Stimulated activated naive CD8-positive, alpha-beta T cell treated with anti-CD3 and anti-CD28 coated beads, Interleukin-15, Interleukin-2, amounts not matched to agents 100 U/mL and 50 U/mL, for 24 hours (primary cell): Measurements from ENCODE around the gene LPO.

Experiments used
- ATAC-seq: fragments of 150-1000 bp; cut with Tn5 transposase; one replicate; pipeline ENCODE4 v1.10.0; 2021
- DNase-seq: peaks from one replicate; pipeline ENCODE4 v3.0.0; 2021

LPO gene

DNA sequence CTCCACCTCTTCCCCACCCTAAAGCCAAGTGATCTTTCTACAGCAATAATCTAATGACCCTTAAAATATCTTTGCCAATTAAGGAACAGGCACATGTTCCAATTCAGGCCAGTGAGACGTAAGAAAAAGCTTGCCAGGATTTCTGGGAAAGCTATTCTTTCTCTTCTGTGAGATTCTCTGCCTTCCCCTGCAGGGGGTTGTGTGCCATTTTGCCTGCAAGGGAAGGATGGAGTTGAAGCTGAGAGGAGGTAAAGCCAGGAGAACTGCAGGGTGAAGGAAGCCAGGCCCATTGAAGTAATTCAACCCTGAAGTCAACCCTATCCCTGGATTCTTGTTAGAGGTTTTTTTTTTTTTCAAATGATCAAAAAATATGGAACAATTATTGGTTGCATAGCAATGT is 9.0 kb upstream of the LPO start:
- no peak for ATAC-seq
- no peak for DNase-seq

DNA sequence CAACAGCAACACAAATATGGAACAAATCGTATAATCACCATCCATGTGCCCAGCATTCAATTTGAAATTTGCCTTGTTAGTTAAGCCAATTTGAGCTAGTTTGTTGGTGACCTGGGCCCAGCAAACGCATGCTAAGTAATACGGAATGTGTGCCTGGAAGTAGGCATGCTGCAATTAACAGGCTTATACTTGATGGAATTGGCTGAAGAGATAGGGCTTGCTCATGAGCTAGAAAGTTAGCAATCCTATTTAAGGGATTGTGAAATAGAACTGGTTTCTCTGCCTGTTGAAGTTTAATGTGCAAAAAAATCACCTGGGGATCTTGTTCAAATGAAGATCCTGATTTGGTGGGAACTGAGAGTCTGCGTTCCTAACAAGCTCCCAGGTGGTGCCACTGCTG is 8.5 kb upstream of the LPO start:
- ATAC-seq (no peak), DNase-seq (no peak)

DNA sequence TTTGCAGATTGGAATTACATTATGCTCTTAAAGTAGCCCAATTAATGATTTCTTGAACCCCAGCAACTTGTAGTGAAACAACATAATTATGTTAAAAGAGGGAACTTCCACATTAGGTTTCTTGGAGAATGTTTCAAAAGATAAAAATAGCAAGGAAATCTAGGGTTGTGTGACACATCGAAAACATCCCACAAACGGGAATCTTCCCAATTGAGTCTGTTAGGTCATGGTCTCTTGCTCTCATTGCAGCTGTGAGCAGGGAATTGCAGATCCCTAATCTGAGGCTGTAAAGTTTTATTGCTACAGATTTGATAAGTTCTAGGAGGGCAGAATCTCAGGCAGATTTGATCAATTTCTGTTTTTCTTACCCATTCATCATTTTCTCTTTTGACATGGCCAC is 6.7 kb upstream of the LPO start:
- DNase-seq: no peak
- ATAC-seq: no peak

DNA sequence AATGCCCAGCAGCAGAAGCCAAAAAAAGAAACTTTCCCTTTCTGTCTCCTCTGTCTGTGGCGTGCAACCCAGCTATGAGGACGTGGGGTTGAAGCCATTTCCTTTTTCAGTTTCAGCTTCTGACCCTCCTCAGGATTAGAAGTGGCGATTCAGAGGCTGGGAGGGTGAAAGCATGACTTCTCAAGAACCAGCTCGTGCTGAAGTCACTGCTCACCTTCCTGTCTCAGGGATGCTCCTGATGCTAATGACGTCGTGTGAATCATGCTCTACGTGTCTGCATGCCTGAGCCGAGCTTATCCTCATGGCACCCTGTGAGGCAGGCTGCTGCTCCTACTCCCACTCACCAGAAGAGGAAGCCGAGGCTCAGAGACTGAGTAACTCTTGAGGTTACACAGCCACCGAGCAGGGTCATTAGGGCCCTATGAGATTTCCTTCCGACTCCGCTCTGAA is 5.7 kb upstream of the LPO start:
- peak; percentile 35 for DNase-seq
- peak; percentile 88 for ATAC-seq

DNA sequence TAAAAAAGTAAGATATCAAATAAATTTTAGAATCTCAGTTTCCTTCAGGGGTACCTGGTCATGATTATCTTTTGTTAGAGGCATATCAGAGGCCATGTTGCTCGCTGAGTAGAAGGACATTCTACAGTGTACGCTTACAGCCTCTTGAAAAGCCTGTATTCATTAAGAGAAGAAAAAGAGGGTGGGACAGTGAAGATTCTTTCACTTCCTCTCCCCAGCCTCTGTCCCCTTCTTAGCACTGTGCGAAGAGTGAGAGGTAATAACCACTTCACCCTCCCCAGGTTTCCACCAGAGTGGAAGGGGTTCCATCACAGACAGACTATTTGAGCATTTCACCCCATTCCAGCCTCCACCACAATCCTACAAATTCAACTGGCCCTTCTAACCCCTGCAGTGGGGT is 4.8 kb upstream of the LPO start:
- DNase-seq: no peak
- no peak for ATAC-seq

DNA sequence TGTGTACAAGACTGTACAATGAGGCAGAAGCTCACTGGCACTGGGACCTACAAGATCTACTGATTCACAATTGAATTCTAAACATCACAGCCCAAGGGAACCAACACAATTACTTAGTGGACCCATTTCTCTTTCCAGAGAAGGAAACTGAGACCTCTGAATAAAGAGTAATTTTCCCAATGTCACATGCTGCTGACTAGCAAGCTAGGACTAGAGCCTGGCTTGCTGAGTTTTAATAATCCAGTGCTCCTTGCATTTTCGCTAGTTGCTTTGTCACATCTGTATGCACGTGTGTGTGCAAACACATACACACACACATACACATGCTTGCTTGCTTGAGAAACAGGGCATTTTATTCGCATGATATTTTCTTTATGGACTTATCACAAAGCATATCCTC is 3.9 kb upstream of the LPO start:
- no peak for ATAC-seq
- no peak for DNase-seq

DNA sequence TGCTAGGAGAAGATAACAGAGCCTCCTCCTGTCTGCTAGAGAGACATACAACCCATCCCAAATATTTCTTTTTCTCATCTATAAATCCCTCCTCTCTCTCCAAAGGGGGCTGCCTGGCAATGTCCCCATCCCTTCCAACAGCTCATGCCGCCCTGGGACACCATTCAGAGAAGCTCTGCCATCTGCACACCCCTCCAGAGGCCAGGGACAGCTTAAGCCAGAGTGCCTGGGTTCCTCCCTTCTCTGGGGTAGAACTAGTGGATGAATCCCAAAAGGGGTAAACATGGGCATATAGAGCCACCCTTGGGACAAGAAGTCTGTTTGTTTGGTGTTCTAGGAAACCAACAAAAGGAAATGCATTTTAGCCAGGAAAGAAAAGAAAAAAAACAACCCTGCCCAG is 2.6 kb upstream of the LPO start:
- no peak for DNase-seq

DNA sequence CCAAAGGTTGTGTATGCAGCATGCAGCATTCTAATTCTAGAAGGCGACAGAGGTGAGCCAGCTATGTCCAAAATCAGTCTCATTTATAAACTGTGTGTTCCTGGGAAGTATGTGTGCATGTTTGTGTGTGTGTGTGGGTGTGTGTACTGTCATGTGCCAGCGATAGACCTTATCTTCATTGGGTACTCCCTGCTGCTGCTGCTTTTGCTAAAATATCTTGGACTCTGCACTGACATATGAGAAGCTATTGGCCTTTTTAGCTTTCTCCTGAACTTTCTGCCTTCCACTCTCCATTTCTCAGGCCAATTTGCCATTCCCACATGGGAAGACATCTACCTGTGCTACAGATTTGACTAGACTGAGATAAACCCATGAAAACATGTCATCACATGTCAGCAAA is 2.0 kb upstream of the LPO start:
- ATAC-seq: no peak
- DNase-seq: no peak

More for the DNA sequence above, 2.6 kb upstream of the LPO start:
- no peak for ATAC-seq

DNA sequence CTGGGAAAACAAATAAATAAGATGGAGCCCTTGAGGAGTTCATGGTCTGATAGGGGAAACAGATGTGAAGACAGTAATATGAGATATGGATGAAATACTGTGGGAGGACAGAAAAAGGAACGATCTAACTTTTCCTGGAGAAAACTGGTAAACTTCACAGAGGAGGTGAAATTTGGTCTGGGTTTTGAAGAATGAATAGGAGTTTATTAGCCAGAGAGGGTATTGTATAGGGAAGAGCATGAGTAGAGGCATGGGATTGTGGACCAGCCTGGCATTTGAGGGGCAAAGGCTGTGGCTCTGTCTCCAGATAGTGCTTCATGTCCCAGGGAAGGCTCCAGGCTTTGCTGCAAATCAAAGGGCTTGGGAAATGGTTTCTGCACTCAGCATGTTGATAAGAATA is 1.6 kb downstream of the LPO start:
- DNase-seq: no peak

DNA sequence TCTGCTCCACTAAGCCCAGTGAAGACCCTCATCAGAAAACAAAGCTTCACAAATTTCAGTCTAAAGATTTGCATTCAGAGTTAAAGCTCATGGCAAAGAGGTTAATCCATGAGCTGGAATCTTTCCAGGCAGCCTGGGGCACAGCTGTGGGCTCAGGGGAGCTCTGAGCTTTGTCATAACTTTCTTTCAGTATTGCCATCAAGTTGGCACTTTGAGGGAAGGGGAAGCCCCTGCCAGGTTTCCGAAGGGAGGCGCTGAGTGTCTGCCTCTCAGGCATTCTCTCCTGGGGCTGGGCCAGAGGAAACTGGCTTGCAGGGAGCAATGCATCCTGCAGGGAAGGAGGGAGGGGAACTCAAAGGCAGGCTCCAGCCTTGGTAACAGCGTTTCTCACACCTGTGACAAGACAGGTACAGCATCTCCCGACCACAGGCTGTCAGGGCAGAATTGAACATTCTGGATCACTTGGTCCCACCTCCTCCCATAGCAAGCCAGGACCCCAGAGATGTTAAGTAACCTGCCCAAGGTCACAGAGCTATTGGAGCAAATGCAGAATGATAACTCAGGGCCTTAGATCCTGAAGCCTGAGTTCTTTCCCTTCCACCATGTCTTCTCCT is 3.9 kb downstream of the LPO start:
- DNase-seq (peak; percentile 45), ATAC-seq (peak; percentile 75)

More for the DNA sequence above, 1.6 kb downstream of the LPO start:
- no peak for ATAC-seq

DNA sequence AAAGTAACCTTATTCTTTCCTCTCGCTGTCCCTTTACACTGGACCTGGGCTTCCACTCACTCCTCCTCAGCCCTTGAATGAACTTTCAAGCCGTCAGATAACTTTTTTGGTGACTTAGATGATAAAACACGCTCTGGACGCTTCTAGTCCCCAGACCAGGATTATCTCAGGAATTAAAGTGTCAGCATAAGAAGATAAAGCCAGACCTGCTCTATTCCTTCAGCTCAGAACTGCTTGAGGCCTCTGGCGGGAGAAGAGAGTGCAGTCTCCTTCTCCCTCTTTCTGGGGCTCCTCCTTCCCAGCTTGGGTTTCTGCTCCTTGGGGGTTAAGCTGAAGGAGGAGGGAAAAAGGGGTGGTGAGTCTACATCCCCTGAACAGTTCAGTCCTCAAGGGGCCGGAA is 6.6 kb downstream of the LPO start:
- DNase-seq: no peak
- no peak for ATAC-seq

DNA sequence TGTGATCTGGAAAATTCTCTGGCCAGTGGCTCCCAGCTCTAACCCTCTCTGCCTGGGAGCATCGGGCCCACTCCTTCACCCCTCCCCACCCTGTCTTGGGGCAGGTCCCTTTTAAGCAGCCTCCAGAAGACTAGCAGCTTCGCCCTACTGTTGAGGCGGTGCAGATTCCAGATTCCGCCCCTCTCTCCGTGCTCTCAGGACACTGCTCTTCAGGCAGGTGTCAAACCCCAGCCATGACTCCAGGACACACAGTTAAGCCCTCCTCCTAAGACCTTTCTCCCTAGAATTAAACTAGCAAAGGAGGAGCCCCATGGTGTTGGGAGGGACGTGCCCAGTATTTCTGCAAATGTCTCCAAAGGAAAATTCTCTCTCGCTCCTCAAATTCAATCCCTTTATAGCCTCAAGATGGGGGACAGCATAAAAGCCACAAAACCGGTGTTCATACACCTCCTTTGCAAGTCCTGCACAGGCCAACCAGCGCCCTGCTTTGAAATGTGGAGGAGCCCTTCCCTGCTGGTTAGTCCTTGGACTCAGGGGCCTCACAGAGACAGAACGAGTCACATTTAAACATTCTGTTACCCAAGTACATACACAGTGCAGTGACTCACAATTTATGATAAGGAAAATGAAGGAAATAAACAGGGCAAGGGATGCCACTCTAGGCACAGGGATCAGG is 7.2 kb downstream of the LPO start:
- ATAC-seq (no peak), DNase-seq (no peak)

DNA sequence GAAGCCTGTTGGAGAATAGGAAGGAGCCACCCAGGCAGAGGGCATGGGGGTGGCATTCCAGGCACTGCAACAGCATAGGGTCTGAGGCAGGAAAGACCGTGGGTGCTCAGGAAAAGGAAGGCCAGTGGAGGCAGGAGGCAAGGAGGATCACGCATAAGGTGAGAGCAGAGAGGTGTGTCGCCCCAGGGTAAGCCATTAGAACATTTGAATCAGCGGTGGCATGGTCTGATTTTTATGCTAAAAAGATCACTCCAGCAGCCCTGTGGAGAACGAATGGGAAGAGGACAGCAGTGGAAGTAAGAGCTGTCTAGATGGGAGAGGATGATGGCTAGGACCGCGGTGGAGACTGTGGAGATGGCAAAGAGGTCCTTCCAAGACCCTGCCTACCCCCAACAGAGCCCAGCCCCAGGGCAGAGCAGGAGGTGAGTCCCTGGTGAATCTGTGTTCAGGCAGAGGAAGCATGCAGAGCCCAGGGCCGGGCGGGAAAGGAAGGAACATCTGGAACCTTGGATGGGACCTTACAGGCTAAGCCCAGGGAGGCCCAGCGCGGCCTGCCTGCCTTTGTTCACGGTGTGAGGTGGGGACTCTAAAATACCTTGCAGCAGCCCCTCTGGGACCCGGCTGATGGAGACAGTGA is 7.8 kb downstream of the LPO start:
- no peak for DNase-seq
- ATAC-seq: no peak

DNA sequence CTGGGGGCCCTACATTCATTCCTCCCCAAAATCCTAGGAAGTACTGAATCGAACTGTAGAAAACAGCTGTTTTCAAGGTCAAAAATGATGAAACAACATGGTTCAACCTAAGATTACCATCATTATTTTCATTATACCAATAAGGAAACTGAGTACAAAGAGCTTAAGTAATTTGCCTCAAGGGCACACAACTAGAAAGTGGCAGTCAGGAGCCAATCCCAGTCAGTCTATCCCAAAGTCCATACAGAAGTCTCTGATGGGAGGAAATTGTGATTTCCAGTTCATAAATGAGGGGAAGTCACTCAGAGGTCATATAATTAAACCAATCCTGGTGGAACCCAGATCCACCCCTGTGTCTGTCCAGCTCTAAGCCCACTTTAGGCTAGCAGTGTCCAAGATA is 8.4 kb downstream of the LPO start:
- DNase-seq (no peak), ATAC-seq (no peak)

DNA sequence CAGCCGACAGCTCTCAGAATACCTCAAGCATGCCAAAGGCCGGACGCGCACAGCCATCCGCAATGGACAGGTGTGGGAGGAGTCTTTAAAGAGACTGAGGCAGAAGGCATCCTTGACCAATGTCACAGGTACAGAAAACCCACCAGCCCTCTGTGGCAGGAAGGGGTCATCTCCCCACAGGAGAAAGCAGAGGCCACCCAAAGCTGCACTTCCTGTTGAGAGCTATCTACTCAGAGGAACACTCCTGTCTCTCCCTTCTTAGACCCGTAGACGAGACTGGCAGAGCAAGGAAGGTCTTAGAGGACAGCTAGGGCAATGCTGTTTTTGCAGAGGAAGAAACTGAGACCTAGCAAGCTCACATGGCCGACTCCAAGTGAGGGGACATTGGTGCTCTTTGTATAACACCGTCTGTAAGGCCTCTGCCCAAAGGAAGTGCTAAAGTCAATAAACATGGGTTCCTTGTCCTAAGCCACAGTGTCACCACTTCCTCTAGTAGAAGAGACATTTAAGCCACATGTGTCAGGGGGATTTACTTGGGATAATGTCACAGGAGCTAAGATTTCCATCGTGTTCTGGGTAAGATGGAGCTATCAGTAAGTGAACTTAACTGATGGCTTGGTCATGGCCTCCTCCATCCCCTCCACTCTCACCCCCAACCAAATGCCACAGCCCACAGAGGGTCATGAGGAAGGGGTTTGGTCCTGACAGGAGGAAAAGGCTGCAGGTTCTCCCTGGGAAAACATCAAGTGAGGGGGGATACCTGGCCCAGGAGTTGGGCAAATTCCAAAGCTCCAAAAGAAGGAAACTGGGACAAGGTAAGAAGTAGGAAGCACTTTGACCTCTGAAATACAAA is 9.4 kb downstream of the LPO start:
- DNase-seq: no peak
- ATAC-seq: no peak

DNA sequence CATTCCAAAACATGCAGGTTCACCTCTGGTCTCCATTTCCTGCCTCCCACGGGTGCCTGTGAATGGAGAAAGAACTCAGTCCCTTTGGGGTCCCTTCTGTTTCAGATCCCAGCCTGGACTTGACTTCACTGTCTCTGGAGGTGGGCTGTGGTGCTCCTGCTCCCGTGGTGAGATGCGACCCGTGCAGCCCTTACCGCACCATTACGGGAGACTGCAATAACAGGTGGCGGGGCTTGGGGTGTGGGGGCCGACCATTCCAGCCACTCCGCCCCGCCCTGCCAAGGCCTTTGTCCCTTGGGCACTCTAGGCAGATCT is 10.5 kb downstream of the LPO start:
- ATAC-seq (no peak), DNase-seq (no peak)

DNA sequence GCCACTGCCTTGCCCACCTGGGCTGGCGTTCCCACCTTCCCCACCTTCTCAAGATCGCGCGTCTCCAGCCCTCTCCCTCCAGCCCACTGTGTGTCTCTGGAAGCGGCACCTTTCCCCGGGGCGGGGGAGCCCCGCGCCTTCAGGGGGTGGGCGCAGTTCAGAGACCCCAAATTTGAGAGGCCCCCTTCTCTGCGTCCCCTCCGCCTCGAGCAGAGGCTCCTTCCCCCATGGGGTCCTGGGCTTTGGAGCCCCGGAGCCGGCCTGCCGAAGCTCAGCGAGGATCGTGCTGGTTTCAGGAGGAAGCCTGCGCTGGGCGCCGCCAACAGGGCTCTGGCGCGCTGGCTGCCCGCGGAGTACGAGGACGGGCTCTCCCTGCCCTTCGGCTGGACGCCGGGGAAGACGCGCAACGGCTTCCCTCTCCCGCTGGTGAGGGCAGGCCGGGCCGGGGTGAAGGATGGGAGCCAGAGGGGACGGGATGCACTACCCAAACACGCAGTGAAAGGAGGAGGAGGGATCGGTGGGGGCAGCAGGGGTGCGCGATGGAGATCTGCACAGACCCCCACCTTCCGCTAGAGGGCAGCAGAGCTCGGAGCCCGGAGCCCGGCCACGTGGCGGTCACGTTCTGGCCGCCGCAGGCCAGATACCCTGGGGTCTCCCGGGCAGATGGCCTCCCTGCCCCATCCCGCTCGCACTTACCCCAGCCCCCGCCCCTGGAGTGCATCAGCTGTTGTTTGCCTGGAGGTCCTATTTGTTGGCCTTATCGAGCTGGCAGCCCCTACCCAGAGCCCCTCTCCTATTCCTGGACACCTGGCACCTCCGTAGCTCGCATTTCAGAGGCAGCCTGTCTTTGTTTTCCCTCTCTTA is 11.1 kb downstream of the LPO start:
- DNase-seq: peak; percentile 85
- ATAC-seq: peak; percentile 84

DNA sequence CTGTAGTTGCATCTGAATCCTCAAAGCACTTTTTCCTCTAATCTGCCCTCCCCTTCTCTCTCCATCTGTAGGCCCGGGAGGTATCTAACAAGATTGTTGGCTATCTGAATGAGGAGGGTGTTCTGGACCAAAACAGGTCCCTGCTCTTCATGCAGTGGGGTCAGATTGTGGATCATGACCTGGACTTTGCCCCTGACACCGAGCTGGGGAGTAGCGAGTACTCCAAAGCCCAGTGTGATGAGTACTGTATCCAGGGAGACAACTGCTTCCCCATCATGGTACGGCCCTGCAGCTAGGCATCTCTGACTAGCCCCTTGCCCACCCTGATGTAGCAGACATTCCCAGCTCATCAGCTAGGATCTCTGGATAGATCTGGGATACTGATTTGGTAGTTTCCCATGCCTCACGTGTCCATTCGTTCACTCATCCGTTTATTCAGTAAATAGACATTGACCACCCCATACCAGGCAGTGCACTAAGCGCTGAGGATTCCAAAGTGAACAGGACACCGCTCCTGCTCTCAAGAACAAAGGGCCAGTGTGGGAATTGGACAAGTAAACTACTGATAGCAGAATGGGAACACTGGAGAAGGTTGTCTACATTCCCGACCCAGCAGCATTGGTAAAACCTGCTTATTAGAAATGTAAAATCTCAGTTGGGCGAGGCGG is 12.1 kb downstream of the LPO start:
- ATAC-seq (no peak), DNase-seq (no peak)

DNA sequence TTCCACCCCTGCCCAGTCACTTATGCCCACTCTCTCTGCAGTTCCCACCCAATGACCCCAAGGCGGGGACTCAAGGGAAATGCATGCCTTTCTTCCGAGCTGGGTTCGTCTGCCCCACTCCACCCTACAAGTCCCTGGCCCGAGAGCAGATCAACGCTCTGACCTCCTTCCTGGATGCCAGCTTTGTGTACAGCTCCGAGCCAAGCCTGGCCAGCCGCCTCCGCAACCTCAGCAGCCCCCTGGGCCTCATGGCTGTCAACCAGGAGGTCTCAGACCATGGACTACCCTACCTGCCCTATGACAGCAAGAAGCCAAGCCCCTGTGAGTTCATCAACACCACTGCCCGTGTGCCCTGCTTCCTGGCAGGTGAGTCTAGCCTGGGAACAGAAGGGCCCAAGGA is 13.8 kb downstream of the LPO start:
- no peak for ATAC-seq

DNA sequence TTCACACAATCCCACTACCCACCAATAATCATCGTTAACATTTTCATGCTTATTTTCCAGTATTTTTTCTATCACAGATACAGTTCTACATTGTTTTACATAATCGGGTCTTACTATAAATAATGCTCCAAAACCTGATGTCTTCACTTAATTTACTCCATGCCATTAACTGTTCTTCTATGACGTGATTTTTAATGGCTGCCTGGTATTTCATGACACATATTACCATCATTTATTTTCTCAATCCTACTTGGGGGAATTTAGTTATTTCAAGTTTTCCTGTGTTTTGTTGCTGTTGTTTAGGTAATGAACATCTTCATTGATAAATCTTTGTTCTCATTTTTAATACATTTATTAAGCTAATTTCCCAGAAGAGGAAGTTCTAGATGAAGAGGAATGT is 14.7 kb downstream of the LPO start:
- no peak for DNase-seq
- ATAC-seq: no peak

More for the DNA sequence above, 13.8 kb downstream of the LPO start:
- no peak for DNase-seq

DNA sequence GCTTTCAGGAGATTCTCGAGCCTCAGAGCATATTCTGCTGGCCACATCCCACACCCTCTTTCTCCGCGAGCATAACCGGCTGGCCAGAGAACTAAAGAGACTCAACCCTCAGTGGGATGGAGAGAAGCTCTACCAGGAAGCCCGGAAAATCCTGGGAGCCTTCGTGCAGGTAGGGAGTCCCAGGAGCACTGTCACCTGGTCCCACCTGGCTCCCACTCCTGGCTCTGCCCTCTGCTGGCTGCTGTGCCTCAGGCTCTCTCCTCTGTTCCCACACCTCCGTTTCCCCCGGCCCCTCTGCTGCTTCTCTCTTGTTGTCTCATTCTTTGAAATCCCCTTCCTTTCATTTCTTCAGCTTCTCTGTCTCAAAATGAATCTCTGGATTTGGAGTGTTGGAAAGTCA is 16.4 kb downstream of the LPO start:
- no peak for DNase-seq
- no peak for ATAC-seq

DNA sequence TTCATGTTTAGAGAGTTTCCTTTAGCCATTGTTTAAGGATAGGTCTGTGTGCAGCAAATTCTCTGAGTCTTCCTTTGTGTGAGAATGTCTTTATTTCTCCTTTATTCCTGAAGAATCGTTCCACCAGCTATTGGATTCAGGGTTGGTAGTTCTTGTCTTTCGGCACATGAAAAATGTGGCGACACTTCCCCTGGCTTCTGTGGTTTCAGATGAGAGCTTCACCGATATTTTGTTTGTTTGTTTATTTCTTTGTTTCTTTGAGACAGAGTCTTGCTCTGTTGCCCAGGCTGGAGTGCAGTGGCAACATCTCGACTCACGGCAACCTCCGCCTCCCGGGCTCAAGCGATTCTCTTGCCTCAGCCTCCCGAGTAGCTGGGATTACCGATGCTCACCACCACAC is 23.8 kb downstream of the LPO start:
- ATAC-seq (no peak), DNase-seq (no peak)
